ENCODE data around the gene KLK12. TPM values are rescaled to one million over a fixed set of nuclear protein-coding genes. Genes with fewer than 3 reads are reported as not detected.

Gene KLK12
- total and polyA plus RNA-seq, 2 donors (not counting 1 experiment from before 2014, with no cell fraction given): not detected

DNA sequence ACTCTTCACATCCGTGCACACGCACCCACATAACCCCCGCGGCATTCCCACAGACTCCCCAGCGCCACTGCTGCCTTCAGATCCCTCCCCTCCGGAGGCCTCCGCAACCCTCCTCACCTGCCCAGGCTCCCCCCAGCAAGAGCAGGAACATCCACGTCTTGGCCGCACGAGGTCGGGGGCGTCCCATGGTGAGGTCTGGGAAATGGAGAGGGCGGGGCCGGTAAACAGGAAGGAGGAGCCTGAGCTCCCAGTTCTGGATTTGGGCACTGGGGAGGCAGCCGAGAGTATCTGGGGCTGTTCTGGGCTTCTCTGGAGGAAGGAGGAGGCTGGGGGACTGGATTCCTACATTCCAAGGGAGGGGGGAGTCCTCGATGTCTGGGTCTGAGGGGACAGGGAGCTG is 33.8 kb downstream of the KLK12 start:
- H3K9ac ChIP-seq (ENCODE audit: insufficient read depth, low read length): no peak overlapping the region
- TF ChIP-seq EZH2 (IDR thresholded peaks at IDR 0.05; ENCODE audit: low read length, missing control alignments): no peak
- TF ChIP-seq, protein P1, sequence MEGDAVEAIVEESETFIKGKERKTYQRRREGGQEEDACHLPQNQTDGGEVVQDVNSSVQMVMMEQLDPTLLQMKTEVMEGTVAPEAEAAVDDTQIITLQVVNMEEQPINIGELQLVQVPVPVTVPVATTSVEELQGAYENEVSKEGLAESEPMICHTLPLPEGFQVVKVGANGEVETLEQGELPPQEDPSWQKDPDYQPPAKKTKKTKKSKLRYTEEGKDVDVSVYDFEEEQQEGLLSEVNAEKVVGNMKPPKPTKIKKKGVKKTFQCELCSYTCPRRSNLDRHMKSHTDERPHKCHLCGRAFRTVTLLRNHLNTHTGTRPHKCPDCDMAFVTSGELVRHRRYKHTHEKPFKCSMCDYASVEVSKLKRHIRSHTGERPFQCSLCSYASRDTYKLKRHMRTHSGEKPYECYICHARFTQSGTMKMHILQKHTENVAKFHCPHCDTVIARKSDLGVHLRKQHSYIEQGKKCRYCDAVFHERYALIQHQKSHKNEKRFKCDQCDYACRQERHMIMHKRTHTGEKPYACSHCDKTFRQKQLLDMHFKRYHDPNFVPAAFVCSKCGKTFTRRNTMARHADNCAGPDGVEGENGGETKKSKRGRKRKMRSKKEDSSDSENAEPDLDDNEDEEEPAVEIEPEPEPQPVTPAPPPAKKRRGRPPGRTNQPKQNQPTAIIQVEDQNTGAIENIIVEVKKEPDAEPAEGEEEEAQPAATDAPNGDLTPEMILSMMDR (conservative IDR thresholded peaks at IDR 0.05 in 1 of 2, IDR thresholded peaks at IDR 0.05 in 1 of 2; ENCODE audit: low read depth in 1 of 2, low read length in 2 of 2): no peak
- DNase-seq (ENCODE audit: low read depth in 2 of 2): no peak
- H4K20me1 ChIP-seq (ENCODE audit: control insufficient read depth, extremely low read depth, insufficient read depth, low read length): no peaks in the 10 kb centered on the region
- no peak overlapping the region for H3K4me3 ChIP-seq (replicated peaks in 1 of 4; ENCODE audit: control extremely low read depth in 1 of 4, insufficient read depth in 1 of 4, low read depth in 3 of 4, low read length in 4 of 4)
- H3K27me3 ChIP-seq (ENCODE audit: control insufficient read depth, insufficient read depth, low read length): no peaks in the 10 kb centered on the region
- H3K4me2 ChIP-seq (ENCODE audit: extremely low read depth, insufficient read depth, low read length): no peak overlapping the region
- no peaks in the 10 kb centered on the region for H3K36me3 ChIP-seq (ENCODE audit: control insufficient read depth, insufficient read depth, low read length)
- H3K79me2 ChIP-seq (ENCODE audit: control insufficient read depth, insufficient read depth, low read length): no peaks in the 10 kb centered on the region
- H2AFZ ChIP-seq (ENCODE audit: low read length): no peak overlapping the region
- no peaks in the 10 kb centered on the region for H3K9me3 ChIP-seq (ENCODE audit: control insufficient read depth, insufficient read depth, low read depth, low read length)
- no peaks in the 10 kb centered on the region for H3K4me1 ChIP-seq (ENCODE audit: control insufficient read depth, extremely low read depth, insufficient read depth, low read length)
- no peak overlapping the region for H3K27ac ChIP-seq (ENCODE audit: insufficient read depth, low read length)

DNA sequence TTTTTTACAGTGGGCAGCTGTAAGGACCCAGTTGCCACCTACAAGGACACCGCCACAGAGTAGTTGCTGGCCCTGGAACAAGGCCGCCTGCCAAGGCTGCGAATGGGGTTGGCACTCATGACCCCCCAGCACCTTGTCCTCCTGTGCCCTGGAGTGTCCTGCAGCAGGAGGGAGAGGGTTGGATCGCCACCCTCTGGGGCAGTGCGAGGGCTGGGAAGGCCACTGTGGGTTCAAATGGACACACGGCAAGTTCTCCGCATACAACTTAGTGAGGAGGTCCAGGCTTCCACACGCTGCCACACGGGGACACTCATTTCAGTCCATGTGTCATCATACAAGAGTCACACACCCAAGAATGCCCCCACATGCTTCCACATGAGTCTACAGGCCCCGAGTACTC is 34.4 kb downstream of the KLK12 start:
- no peak for DNase-seq (ENCODE audit: low read depth in 2 of 2)
- H3K27me3 ChIP-seq (ENCODE audit: control insufficient read depth, insufficient read depth, low read length): no peaks in the 10 kb centered on the region

DNA sequence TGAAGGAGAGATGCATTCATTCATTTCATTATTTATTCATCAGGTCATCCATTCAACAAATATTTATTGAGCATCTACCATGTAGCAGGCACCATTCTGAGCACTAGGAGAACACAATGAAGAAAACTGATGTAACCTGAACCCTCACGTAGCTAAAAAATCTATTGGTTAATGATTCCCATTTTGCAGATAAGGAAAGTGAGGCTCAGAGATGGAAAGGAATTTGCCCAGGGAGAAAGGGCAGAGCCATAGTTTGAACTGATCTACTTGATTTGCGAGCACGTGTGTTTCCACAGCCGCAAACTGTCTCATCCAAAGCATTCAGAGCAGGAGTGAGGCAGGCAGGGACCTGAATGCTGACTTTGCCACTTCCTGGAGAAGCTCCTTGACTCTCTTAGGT is 36.1 kb downstream of the KLK12 start:
- H3K4me2 ChIP-seq (ENCODE audit: extremely low read depth, insufficient read depth, low read length): no peak overlapping the region
- TF ChIP-seq EZH2 (IDR thresholded peaks at IDR 0.05; ENCODE audit: low read length, missing control alignments): no peak
- TF ChIP-seq, protein P1 (conservative IDR thresholded peaks at IDR 0.05 in 1 of 2, IDR thresholded peaks at IDR 0.05 in 1 of 2; ENCODE audit: low read depth in 1 of 2, low read length in 2 of 2): no peak
- H4K20me1 ChIP-seq (ENCODE audit: control insufficient read depth, extremely low read depth, insufficient read depth, low read length): no peaks in the 10 kb centered on the region
- no peaks in the 10 kb centered on the region for H3K9me3 ChIP-seq (ENCODE audit: control insufficient read depth, insufficient read depth, low read depth, low read length)
- no peaks in the 10 kb centered on the region for H3K27me3 ChIP-seq (ENCODE audit: control insufficient read depth, insufficient read depth, low read length)
- H3K4me3 ChIP-seq (replicated peaks in 1 of 4; ENCODE audit: control extremely low read depth in 1 of 4, insufficient read depth in 1 of 4, low read depth in 3 of 4, low read length in 4 of 4): no peak overlapping the region
- H2AFZ ChIP-seq (ENCODE audit: low read length): no peak overlapping the region
- DNase-seq (ENCODE audit: low read depth in 2 of 2): no peak
- no peaks in the 10 kb centered on the region for H3K36me3 ChIP-seq (ENCODE audit: control insufficient read depth, insufficient read depth, low read length)
- no peaks in the 10 kb centered on the region for H3K4me1 ChIP-seq (ENCODE audit: control insufficient read depth, extremely low read depth, insufficient read depth, low read length)
- H3K9ac ChIP-seq (ENCODE audit: insufficient read depth, low read length): no peak overlapping the region
- H3K27ac ChIP-seq (ENCODE audit: insufficient read depth, low read length): no peak overlapping the region
- H3K79me2 ChIP-seq (ENCODE audit: control insufficient read depth, insufficient read depth, low read length): no peaks in the 10 kb centered on the region

More for the DNA sequence above, 34.4 kb downstream of the KLK12 start:
- TF ChIP-seq, protein P1 (conservative IDR thresholded peaks at IDR 0.05 in 1 of 2, IDR thresholded peaks at IDR 0.05 in 1 of 2; ENCODE audit: low read depth in 1 of 2, low read length in 2 of 2): no peak
- no peak for TF ChIP-seq EZH2 (IDR thresholded peaks at IDR 0.05; ENCODE audit: low read length, missing control alignments)
- H3K4me3 ChIP-seq (replicated peaks in 1 of 4; ENCODE audit: control extremely low read depth in 1 of 4, insufficient read depth in 1 of 4, low read depth in 3 of 4, low read length in 4 of 4): no peak overlapping the region
- no peaks in the 10 kb centered on the region for H3K79me2 ChIP-seq (ENCODE audit: control insufficient read depth, insufficient read depth, low read length)
- no peaks in the 10 kb centered on the region for H3K36me3 ChIP-seq (ENCODE audit: control insufficient read depth, insufficient read depth, low read length)
- no peaks in the 10 kb centered on the region for H4K20me1 ChIP-seq (ENCODE audit: control insufficient read depth, extremely low read depth, insufficient read depth, low read length)
- H3K9ac ChIP-seq (ENCODE audit: insufficient read depth, low read length): no peak overlapping the region
- no peak overlapping the region for H2AFZ ChIP-seq (ENCODE audit: low read length)
- H3K27ac ChIP-seq (ENCODE audit: insufficient read depth, low read length): no peak overlapping the region
- no peaks in the 10 kb centered on the region for H3K9me3 ChIP-seq (ENCODE audit: control insufficient read depth, insufficient read depth, low read depth, low read length)
- H3K4me2 ChIP-seq (ENCODE audit: extremely low read depth, insufficient read depth, low read length): no peak overlapping the region
- H3K4me1 ChIP-seq (ENCODE audit: control insufficient read depth, extremely low read depth, insufficient read depth, low read length): no peaks in the 10 kb centered on the region

All from fibroblast of lung (primary cell).